GM19043 (cell line): ENCODE results near the gene ARHGAP21.
"Not testable (repeated sequence)": the region's sequence is repeated elsewhere in the genome, so short reads cannot be mapped to it uniquely, and the experiment has no call there.

ENCODE experiments used
- ATAC-seq: cut with Tn5 transposase; IDR thresholded peaks from one replicate; pipeline ENCODE4 v1.9.1; 2021; ENCODE audit warnings: low read depth; ENCODE audit not compliant: unreplicated experiment

ARHGAP21 gene

DNA sequence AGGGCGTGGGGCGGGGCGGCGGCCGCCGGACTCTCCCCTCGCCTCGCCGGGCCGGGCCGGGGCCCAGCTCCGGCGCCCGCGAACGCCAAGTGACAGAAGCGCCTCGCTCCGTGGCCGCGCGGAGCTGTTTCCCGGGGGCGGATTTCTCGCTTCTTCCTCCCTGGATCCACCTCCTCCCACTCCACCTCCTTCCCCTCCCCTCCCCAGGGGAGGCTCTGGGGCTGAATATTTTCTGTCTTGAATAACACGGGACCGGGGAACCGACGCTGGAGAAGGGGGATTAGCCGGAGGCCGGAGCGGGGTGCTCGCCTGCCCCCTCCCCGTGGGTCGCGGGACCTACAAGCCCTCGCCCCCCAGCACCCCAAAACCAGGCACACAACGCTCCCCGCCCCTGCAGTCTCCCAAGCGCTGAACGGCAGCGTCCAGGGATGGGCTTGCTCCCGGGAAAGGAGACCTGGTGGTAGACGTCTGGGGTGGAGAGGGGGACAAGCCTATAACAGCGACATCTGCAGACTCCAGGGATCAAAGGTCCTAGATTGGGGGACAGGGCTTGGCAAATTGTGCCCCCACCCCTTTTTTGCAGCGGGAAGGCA lies at the start of gene ARHGAP21:
Gene ARHGAP21, minus strand, starts transcription at position 100 of the 593 bp plus-strand sequence. CDS start 1,988 bp downstream, outside the sequence.
- ATAC-seq: no peak

DNA sequence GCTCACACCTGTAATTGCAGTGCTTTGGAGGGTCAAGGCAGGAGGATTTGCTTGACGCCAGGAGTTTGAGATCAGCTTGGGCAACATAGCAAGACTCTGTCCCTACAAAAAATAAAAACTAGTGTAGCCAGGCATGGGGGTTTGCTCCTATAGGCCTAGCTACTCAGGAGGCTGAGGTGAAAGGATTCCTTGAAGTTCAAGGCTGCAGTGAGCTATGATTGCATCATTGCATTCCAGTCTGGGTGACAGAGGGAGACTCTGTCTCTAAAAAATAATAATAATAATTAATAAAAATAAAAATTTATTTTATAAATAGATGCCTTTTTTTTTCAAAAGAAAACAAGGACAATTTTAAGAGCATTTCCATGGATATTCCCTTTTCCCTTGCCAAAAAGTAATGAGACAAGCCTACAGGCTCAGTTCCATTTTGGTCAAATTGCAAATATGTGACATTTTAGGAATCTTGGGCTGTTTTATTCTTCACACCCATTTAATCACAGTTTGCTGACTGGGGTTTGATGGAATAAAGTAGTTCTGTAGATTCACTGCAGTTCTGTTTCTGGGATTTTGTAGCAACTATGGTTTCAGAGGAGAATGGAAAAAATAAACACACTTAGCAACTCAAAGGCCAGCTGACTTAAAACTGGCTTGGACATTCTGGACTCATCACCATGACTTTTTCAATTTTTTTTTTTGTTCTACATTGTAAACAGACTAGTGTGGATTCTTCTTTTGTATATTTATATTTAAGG lies 48.4 kb upstream of the ARHGAP21 start:
- ATAC-seq: no peak

DNA sequence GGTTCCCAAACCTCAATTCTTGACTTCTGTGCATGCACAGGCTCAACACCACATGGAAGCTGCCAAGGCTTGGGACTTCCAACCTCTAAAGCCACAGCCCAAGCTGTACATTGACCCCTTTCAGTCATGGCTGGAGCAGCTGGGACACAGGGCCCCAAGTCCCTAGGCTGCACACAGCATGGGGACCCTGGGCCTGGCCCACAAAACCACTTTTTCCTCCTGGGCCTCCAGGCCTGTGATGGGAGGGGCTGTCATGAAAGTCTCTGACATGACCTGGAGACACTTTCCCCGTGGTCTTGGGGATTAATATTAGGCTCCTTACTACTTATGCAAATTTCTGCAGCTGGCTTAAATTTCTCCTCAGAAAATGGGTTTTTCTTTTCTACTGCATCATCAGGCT lies 41.3 kb upstream of the ARHGAP21 start:
- not testable (repeated sequence) for ATAC-seq

DNA sequence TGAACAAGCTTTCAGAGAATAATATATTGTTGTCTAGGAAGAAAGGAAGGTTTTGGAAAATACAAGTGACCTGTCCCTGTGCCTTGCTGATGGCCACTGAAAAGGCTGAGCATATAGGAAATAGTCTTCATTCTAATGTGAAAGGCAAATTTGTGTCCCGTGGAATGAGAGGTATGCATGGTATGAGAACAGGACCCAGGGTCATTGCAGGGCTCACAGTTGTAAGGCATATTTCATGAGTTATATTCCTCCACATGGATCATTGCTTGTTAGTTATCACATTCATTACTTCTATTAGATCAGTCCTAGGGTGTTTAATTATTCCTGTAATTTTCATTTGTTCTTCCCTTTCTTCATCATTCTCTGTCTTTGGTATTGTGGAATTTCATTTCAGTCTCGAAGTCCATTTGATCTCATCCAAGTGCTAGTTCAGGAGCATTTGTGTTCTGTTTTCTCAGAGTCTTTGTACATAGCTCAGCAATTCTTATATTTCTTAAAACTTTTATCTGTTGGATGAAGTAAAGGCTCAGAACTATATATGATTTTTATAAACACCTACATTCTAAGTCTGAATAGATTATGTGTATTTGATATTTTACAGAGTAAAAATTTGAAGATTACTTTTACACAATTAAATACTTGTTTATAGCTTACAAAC lies 39.4 kb upstream of the ARHGAP21 start:
- no peak for ATAC-seq

DNA sequence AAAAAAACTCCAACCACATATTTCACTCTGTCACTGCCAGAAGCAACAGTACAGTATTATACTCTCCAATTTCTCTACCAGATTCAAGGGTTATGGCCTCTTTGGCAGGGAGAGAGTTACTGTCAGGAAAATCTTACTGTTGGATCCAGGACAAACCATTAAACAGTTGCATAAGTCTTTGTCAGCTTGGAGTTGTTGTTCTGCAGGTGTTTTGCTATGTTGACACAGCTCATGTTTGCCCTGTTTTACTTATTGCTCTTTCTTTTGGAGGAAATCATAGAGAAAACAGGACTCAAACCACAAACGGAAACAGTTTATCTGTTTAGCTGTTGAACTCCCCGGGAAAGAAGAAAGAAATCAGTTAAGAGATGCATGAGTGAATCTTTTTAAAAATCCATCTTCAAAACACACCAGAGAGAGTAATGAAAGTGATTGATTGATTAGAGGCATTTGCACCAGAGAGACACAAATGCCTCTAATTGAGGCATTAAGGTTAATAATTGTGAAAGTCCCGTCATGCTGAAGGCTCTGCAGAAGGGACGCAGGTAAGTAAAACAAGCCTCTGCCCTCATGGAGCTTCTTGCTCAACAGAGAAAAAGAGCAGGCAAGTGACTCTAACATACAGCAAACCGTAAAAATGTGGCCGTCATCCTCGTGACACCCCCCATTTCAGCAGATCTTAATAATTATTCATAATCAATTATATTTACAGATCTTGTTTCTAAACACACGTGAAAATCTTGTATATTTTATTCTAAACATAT lies 38.7 kb upstream of the ARHGAP21 start:
- no peak for ATAC-seq

DNA sequence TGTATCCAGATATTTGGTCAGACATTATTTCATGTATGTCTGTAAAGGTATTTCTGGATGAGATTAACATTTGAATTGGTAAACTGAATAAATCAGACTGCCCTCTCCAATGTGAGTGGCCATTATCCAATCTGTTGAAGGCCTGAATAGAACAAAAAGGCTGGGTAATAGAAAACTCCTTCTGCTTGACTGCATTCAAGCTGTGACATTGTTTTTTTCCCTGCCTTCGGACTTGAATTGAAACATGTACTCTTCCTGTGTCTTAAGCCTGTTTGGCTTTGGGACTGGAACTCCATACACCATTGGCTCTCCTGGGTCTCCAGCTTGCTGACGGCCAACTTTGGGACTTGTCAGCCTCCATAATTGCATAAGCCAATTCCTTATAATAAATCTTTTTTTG lies 36.0 kb upstream of the ARHGAP21 start:
- ATAC-seq: no peak

DNA sequence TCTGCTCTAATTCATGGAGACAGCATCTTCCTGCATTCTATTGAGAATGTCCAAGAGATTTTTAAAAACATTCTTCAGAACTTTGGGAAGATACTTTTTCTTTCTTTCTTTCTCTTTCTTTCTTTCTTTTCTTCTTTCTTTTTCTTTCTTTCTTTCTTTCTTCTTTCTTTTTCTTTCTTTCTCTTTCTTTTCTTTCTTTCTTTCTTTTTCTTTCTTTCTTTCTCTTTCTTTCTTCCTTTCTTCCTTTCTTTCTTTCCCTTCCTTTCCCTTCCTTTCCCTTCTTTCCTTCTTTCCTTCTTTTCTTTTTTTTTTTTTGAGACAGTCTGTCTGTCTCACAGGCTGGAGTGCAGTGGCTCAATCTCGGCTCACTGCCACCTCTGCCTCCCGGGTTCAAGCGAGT lies 34.6 kb upstream of the ARHGAP21 start:
- not testable (repeated sequence) for ATAC-seq

DNA sequence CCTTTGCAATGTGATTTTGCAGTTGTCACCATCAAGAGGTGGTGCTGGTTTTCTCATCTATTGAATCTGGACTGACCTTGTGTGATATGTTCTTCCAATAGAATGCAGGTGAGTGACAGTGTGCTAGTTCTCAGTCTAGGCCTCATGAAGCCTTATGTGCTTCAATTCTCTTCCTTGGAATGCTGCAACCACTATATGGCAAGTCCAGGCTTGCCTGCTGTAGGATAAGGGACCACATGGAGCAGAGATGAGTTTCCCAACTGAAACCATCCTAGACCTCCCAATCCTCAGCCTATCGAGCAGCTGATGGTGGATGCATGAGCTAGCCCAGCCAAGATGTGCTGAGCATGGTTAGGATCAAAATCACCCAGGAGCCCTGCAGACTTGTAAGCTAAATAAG lies 32.6 kb upstream of the ARHGAP21 start:
- no peak for ATAC-seq

DNA sequence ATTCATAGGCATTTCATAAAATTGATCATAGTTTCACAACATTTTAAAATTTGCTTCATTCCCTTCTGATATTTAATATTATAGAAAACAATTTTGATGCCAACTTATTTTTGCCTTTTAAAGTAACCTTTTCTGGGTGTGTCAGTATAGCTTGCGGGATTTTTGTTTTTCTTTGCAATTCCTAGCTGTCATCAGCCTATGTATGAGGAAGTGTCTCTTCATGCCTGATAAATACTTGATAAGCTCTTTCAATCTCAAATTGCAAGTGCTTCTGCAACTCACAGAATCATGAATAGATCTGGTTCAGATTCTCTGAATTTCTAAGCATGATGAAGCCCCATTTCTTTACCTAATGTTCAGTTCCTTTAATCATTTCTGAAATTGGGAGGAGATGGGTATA lies 28.0 kb upstream of the ARHGAP21 start:
- ATAC-seq: no peak

DNA sequence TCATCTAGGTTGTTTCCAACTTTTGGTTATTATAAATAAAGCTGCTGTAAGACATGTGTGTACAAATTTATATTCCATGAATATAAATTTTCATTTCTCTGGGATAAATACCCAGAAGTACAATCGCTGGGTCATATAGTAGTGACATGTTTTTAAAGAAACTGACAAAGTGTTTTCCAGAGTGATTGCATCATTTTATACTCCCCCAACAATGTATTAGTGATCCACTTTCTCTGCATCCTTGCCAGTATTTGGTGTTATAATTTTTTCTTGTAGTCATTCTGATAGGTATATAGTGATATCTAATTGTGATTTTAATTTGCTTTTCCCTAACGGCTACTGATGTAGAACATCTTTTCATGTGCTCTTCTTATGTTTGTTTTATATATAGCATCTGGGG lies 27.0 kb upstream of the ARHGAP21 start:
- ATAC-seq: no peak

DNA sequence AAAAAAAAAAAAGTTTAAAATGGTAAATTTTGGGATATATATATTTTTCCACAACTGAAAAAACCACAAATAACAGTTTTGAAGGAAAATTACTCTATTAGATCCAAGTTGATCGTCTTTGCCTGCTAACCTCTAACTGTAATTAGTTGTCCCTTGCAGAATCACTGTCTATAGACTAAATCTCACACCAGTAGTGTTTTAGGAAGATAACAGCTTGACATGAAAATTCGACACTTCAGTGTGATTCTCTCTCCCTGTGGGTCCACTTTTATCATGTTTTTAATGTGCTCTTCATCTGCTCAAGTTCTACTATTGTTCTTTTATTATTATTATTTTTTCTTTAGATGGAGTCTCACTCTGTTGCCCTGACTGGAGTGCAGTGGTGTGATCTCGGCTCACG lies 24.5 kb upstream of the ARHGAP21 start:
- ATAC-seq: no peak

DNA sequence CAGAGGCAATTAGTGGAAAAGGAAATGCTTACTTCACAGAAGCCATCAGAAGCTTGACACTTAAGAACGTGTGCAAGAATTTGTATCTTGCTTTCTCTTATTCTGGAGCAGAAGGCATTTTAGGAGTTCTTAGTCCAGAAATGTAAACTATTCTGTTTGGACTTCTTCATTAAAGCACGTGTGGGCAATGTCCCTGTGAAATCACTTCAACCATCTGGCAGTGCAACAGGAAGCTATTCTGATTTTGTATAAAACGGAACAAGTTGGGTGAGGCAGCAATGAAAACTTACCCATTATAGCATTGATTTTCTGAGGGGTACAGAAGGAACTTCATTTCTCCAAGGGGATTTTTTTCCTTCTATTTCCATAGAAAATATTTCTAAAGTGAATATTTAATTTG lies 21.3 kb upstream of the ARHGAP21 start:
- ATAC-seq: no peak

DNA sequence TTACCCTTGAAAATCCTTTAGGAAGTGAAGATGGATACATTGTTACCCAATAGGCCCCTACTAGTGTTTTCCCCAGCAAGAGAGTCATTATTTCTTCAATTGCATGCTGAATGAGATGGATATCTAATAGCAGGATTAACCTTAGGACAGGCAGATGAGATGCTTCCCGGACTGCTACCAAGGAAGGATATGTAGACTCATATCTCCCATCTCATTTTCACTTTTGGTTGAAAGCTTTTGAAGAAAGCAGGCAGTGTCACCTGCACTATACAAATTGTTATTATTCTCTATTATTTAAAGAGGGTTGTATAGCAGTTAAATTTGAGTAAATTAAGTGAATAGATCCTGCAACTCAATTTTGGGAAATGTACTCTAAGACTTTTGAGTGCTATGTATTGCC lies 17.0 kb upstream of the ARHGAP21 start:
- ATAC-seq: no peak

DNA sequence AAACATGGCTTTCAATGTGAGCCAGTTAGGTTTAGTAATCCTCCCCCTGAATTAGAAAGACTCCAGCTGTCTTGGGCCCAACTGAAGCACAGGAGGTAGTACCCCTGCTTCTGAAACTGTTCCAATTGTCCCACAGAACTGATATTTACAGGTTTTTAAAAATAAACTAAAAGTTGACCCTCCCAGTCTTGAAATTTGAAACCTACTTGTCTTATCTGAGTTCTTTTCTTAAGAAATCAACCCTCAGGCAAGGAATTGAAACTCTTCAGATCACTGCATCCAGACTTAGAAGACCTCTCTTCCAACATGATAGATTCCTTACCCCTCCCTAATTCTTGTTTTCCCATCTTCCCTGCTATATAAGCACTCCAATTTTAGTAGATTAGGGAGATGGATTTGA lies 13.3 kb upstream of the ARHGAP21 start:
- no peak for ATAC-seq

DNA sequence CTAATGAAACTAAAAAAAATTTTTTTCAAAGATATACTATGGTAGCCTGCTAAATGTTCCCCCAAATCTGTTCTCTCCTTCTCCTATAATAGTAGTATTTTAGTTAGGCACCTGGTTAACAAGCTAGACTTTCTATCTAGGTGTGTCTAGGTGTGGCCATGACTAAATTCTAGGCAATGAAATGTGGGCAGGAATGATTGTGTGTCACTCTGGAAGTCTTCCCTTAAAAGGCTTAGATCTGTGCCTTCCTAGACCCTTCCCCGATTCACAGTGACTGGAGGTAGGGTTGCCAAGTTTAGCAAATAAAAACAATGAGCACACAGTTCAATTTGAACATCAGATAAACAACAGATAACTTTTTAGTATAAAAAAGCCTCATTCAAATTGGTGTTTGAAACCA lies 8.3 kb upstream of the ARHGAP21 start:
- ATAC-seq: no peak

DNA sequence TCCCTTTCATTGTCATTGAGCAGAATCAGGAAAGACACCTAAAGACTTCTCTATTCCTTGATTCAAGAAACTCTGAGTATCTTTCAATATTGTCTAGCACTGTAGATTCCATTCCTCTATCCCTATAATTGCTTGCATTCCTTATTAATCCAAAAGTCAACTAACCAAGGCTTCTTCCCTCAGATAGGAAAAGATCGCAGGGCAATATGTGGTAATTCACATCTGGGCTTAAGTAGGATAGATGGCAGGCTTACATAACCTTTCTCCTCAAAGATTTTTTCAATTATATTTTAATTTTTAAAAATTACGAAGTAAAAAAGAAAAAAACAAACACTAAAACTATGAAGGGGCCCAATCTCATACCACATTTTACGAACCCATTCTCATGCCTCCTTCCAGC lies 7.1 kb upstream of the ARHGAP21 start:
- ATAC-seq: no peak

DNA sequence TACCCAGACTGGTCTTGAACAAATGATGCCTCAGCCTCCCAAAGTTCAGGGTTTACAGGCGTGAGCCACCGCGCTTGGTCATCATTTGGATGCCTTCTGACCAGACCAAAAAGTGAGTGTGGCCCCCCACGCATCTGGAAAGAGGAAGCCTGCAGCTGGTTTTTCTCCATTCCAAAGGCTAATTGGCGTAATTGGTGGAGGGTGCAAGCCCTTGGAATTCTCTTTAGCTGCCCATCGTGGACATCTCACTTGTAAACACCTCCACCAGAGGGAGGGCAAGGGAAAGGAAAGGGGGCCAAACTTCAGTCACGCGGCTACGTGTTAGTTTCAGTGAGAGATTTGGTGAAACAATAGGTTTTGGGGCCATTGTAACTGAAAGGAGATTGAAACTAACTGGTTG lies 4.1 kb upstream of the ARHGAP21 start:
- ATAC-seq: no peak

DNA sequence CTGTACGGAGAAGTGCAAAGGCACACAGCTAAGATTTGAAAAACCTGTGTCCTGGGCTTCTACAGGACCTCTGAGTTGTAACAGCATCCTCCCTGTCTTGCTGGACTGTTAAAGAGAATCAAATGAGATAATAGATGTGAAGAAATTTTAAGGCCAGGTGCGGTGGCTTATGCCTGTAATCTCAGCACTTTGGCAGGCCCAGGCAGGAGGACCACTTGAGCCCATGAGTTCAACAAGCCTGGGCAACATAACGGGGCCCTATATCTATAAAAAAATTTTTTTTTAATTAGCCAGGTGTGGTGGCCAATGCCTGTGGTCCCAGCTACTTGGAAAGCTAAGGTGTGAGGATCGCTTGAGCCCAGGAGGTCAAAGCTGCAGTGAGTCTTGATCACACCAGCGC lies 2.9 kb upstream of the ARHGAP21 start:
- no peak for ATAC-seq

DNA sequence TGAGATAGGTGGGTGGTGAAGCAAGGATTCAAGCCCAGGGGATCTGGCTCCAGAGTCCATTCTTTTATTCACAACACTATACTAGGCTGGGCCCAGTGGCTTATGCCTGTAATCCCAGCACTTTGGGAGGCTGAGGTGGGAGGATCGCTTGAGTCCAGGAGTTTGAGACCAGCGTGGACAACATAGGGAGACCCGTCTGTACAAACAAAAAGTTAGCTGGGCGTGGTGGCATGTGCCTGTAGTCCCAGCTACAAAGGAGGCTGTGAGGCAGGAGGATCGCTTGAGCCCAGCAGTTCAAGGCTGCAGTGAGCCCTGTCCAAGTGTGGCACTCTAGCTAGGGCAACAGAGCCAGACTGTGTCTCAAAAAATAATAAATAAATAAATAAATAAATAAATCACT lies 2.3 kb upstream of the ARHGAP21 start:
- ATAC-seq: not testable (repeated sequence)

DNA sequence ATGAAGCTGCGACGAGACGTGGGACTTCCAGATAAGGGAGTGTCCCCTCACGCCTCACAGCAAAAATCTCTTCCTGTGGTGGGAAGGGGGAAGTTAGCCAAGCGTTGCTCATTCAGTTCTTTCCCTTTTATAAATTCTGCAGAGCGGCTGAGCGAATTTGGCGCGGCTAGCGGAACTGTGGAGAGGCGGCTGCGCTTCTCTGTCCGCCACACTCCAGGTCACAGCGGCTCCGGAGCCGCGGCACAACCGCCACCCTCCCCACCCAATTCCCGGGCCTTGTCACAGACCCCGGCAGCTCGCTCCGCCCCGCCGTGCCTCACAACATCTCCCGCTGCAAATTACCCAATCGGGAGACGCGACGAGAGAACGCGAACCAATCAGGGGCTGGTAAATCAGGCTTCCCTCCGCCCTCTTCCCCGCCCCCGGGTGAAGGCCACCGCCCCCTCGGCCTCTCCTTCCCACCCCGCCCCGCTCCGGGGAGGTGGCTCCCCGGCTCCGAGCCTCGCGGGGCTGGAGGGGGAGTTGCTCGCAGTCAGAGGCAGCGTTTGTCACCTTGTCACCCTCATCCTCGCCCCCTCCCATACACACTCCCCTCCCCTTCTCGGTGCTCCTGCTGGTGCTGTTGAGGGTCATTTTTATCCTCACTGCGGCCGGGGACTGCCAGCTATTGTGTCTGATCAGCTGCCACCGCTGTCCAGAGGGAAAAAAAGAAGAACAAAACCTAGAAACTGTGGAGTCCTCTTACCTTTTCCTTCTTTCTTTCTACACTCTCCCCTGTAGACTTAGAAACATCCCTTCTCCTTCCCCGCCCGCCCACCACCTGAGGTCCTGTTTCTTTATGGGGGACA lies 918 bp upstream of the ARHGAP21 start:
- ATAC-seq: peak; percentile 82
